Heart left ventricle (tissue), 13 donors: ENCODE measurements around the gene SLC39A10.

ENCODE experiments used
- POLR2A ChIP-seq, 2 donors: fragments of 450-650 bp; IDR thresholded peaks; one replicate each; pipeline ENCODE4 v1.6.1; 2017; ENCODE audit warnings: antibody characterized with exemption in 2 of 2, mild to moderate bottlenecking in 2 of 2, moderate library complexity in 2 of 2
- TF ChIP-seq, protein P1 (sequence below), 12 donors: fragments of 200-600 bp; sonication (generic) in 4 of 12; IDR thresholded peaks; one replicate each; pipeline versions ENCODE4 v1.5.0 to v1.8.0; 2018 to 2022; ENCODE audit warnings: antibody characterized with exemption in 12 of 12, mild to moderate bottlenecking in 5 of 12
- donor health status: ischemic (EF 13 %, LVEDD 7.1; RV severe dilation, severe dysfunction).
- donor health status: DM: no; HTN: yes; CAD: no.
- donor health status: DM: no; HTN: no; CAD: no.
- donor health status: ischemic (EF 25% LVEDD 6.9; RV normal size, moderate dysfunction).
- donor health status: ischemic (EF 25% LVEDD 5.7; RV mildly dilated, moderate dysfunction).
- donor health status: ischemic (EF 35%, LVEDD 5.7; RV mildly dilated, moderate dysfunction).
- donor health status: nonischemic (EF 11% LVEDD 7.7; RV severe dilation, severe dysfunction).
- donor health status: DM: yes; HTN: yes; CAD: no.
- donor health status: PGD.
- donor health status: ischemic (EF 29% LVEDD 5.4; RV normal size, mild dysfunction).
- donor health status: nonischemic (EF 23%, LVEDD 6.1; RV moderate dilation, normal function).

DNA sequence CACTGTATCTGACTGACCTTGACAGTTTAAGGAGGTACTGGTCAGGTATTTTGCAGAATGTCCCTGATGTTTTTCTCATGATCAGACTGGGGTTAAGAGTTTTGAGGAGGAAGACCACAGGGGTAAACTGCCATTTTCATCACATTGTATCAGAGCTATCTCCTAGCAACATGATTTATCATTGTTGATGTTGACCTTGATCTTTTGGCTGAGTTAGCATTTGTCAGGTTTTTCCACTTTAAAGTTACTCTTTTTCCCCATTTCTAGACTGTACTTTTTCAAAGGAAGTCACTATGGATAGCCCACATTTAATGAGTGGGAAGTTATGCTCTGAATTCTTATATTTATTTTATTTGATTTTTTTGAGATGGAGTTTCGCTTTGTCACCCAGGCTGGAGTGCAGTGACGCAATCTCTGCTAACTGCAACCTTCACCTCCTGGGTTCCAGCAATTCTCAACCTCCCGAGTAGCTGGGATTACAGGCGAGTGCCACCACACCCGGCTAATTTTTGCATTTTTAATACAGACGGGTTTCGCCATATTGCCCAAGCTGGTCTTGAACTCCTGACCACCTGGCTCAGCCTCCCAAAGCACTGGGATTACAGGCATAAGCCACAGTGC is 17.7 kb upstream of the SLC39A10 start:
- TF ChIP-seq, protein P1, sequence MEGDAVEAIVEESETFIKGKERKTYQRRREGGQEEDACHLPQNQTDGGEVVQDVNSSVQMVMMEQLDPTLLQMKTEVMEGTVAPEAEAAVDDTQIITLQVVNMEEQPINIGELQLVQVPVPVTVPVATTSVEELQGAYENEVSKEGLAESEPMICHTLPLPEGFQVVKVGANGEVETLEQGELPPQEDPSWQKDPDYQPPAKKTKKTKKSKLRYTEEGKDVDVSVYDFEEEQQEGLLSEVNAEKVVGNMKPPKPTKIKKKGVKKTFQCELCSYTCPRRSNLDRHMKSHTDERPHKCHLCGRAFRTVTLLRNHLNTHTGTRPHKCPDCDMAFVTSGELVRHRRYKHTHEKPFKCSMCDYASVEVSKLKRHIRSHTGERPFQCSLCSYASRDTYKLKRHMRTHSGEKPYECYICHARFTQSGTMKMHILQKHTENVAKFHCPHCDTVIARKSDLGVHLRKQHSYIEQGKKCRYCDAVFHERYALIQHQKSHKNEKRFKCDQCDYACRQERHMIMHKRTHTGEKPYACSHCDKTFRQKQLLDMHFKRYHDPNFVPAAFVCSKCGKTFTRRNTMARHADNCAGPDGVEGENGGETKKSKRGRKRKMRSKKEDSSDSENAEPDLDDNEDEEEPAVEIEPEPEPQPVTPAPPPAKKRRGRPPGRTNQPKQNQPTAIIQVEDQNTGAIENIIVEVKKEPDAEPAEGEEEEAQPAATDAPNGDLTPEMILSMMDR (IDR thresholded peaks at IDR 0.05): no peak
- TF ChIP-seq POLR2A (IDR thresholded peaks at IDR 0.05): no peak
